Stimulated activated naive CD8-positive, alpha-beta T cell treated with anti-CD3 and anti-CD28 coated beads, Interleukin-15, amount 100 ng/mL, for 72 hours (primary cell): ENCODE measurements around the gene TNFAIP8.

Experiments used
- ATAC-seq: fragments of 150-1000 bp; cut with Tn5 transposase; 2 replicates; pipeline ENCODE4 v1.10.0; 2021; ENCODE audit warnings: mild to moderate bottlenecking, moderate library complexity
- DNase-seq, 2 donors: peaks; one replicate each; pipeline ENCODE4 v3.0.0; 2021 to 2022
- H3K27ac Mint-ChIP-seq, 2 donors: one replicate each; pipeline ENCODE4 v1.8.0; 2022; ENCODE audit warnings: mild to moderate bottlenecking in 2 of 2, mixed read lengths in 2 of 2, moderate library complexity in 2 of 2
- H3K27me3 Mint-ChIP-seq: one replicate; pipeline ENCODE4 v1.8.0; 2022; ENCODE audit warnings: mixed read lengths
- H3K4me1 Mint-ChIP-seq: one replicate; pipeline ENCODE4 v1.8.0; 2022; ENCODE audit warnings: mild to moderate bottlenecking, mixed read lengths
- H3K4me3 Mint-ChIP-seq, 2 donors: one replicate each; pipeline ENCODE4 v1.8.0; 2022; ENCODE audit warnings: mild to moderate bottlenecking in 2 of 2, mixed read lengths in 2 of 2, moderate library complexity in 1 of 2
- H3K9me3 Mint-ChIP-seq, 2 donors: one replicate each; pipeline ENCODE4 v1.8.0; 2022; ENCODE audit warnings: mixed read lengths in 2 of 2

The TNFAIP8 gene

GRCh38 chr5:119322312-119322947, 33.4 kb upstream of the TNFAIP8 start:
- Mint-ChIP-seq H3K9me3 (no peaks in the 10 kb centered on the region), H3K4me1 (peaks cover 83% of the 10 kb centered on the region), H3K4me3 (peak overlapping the region; percentile 61 to 88), H3K27ac (peak overlapping the region; percentile 57 to 99), H3K27me3 (no peaks in the 10 kb centered on the region)
- ATAC-seq (no peak), DNase-seq (no peak)

DNA sequence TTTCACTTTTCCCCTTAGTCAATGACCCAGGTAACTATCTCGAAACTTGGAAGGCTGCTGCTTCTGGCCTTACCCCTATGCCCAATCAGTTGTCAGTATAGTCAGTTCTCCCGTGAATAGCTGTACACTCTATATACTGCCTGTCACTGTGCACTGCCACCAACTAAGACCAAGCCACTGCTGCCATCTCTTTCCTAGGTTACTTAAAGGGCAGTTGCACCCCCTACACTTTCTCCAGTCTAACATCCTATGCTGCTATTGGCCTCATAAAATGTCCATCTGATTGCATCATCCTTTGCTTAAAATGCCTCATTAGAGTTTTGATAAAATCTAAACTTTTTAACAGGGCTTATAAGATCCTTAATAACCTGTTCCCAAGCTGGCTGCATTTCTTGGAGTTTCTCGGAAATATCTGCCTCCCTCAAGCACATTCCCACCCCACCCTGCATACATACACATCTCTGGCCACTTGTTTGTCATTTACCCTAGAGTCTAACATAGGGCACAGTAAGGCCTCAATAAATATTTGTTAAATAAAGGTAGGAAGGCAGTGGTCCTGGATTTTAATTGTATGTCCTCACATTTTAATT, 32.8 kb upstream of the TNFAIP8 start:
- Mint-ChIP-seq H3K9me3 (no peaks in the 10 kb centered on the region), H3K4me1 (peaks cover 84% of the 10 kb centered on the region), H3K27ac (peak overlapping the region; percentile 57 to 99), H3K4me3 (peak overlapping the region; percentile 0 to 88), H3K27me3 (no peaks in the 10 kb centered on the region)
- ATAC-seq, result peak; percentile 71
- DNase-seq, result peak in 1 of 2 donors; percentile 42

GRCh38 chr5:119323601-119324000, 32.2 kb upstream of the TNFAIP8 start:
- ATAC-seq (no peak), DNase-seq (no peak)
- peaks cover 84% of the 10 kb centered on the region for H3K4me1 Mint-ChIP-seq

DNA sequence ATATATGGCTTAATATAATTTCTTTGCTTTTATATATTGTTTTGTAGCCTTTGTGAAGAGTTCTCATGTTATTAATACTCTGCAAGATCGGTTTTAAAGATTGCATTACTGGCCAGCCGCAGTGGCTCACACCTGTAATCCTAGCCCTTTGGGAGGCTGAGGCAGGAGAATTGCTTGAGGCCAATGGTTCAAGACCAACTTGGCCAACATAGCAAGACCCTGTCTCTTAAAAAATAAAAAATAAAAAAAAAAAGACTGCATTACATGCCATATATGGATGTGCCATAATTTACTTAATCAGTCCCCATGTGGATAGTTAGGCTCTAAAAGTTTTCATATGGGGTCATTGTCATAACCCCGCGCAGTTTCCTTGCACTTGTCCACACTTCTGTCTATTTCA, 31.0 kb upstream of the TNFAIP8 start:
- ATAC-seq (no peak), DNase-seq (no peak)
- Mint-ChIP-seq H3K9me3 (no peaks in the 10 kb centered on the region), H3K27me3 (no peaks in the 10 kb centered on the region), H3K27ac (peak overlapping the region in 1 of 2 donors; percentile 79), H3K4me1 (peaks cover 83% of the 10 kb centered on the region), H3K4me3 (peak overlapping the region in 1 of 2 donors; percentile 43)

More at GRCh38 chr5:119323601-119324000, 32.2 kb upstream of the TNFAIP8 start:
- no peaks in the 10 kb centered on the region for H3K9me3 Mint-ChIP-seq
- H3K27ac Mint-ChIP-seq, result peak overlapping the region; percentile 57 to 99
- H3K27me3 Mint-ChIP-seq, result no peaks in the 10 kb centered on the region
- peak overlapping the region in 1 of 2 donors; percentile 46 for H3K4me3 Mint-ChIP-seq

DNA sequence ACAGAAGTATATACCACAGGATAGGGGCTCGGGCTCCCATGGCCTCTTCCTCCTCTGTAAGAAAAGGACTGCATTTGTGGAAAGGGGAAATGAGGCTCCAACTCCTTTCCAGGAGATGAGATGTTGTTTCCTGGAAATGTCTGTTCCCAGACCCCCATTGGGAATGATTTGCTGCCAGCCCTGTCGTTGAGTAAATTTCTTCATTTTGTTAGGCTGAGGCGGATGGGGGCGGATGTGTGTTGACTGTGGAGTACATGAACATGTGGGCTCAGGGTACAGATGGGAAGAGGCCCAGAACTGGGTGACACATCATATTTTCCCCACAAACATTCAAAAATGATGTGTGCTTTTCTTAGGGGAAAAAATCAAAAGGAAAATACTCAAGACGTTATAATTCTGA, 28.8 kb upstream of the TNFAIP8 start:
- peak overlapping the region; percentile 93 to 96 for H3K27ac Mint-ChIP-seq
- H3K27me3 Mint-ChIP-seq, result no peaks in the 10 kb centered on the region
- ATAC-seq, result peak; percentile 41
- peaks cover 83% of the 10 kb centered on the region for H3K4me1 Mint-ChIP-seq
- H3K4me3 Mint-ChIP-seq, result peak overlapping the region; percentile 65 to 72
- no peaks in the 10 kb centered on the region for H3K9me3 Mint-ChIP-seq
- no peak for DNase-seq

DNA sequence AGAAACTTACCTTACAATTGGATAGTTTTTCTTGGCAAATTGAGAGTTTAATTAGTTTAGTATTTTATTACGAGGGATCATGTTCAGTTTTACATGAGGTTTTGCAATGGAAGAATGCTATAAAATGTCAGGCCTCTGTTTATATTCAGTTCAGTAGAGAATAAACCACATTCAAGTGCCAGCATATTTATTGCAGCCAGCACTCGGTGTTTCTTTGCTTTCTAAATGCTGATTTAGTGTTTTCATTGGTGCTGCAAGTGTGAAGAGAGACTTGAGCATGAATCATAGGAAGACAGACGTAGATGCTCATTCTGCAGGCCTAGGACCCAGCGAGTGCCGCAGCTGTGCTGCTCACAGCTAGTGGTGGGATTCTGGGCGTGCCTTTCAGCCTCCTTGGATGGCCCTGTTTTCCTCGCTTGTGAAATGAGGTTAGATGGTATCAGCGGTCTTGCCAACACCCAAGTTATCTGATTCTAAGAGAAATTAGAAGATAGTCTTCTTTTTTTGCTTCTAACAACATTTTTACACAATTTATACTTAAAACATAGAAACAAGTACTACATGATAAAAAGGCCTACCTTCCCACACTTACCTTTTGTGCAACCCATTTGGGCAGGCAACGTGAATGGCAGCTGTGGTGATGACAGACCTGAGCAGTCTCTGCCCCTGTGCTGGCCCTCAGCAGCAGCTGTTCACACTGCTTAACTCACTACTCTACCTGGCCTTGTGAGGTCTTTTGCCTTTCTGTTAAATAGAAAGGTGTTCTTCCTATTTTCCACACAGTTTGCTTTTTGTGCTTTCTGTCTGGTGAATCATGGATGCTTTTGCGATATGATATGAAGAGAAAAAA, 26.8 kb upstream of the TNFAIP8 start:
- peak; percentile 80 for ATAC-seq
- no peaks in the 10 kb centered on the region for H3K27me3 Mint-ChIP-seq

DNA sequence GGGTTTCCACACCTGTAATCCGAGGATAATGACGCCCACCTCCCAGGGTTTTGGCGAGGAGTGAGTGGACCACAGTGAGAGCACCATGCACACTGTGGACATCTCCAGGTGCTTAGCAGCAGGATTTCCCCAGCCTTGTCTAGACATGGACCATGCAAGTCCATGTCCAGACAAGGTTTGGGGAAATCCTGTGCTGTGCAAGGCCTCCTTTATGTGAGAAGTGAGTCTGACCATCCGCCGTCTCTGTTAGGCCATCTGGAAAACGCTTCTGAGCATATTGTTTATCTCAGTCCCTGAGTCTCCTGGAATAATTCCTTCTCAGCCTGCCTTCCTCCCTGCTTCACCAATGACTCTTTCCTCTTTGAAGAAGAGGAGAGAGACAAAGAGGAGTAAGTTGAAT, 26.2 kb upstream of the TNFAIP8 start:
- no peaks in the 10 kb centered on the region for H3K9me3 Mint-ChIP-seq
- ATAC-seq, result no peak
- H3K4me1 Mint-ChIP-seq, result peaks cover 77% of the 10 kb centered on the region
- H3K27ac Mint-ChIP-seq, result peak overlapping the region; percentile 95 to 96
- H3K27me3 Mint-ChIP-seq, result no peaks in the 10 kb centered on the region
- DNase-seq, result no peak
- peak overlapping the region; percentile 75 to 80 for H3K4me3 Mint-ChIP-seq

More for the DNA sequence above, 26.8 kb upstream of the TNFAIP8 start:
- Mint-ChIP-seq H3K27ac (peak overlapping the region; percentile 68 to 90), H3K4me1 (peaks cover 74% of the 10 kb centered on the region), H3K4me3 (peak overlapping the region; percentile 75 to 78), H3K9me3 (no peaks in the 10 kb centered on the region)
- DNase-seq, result peak; percentile 58 to 68

DNA sequence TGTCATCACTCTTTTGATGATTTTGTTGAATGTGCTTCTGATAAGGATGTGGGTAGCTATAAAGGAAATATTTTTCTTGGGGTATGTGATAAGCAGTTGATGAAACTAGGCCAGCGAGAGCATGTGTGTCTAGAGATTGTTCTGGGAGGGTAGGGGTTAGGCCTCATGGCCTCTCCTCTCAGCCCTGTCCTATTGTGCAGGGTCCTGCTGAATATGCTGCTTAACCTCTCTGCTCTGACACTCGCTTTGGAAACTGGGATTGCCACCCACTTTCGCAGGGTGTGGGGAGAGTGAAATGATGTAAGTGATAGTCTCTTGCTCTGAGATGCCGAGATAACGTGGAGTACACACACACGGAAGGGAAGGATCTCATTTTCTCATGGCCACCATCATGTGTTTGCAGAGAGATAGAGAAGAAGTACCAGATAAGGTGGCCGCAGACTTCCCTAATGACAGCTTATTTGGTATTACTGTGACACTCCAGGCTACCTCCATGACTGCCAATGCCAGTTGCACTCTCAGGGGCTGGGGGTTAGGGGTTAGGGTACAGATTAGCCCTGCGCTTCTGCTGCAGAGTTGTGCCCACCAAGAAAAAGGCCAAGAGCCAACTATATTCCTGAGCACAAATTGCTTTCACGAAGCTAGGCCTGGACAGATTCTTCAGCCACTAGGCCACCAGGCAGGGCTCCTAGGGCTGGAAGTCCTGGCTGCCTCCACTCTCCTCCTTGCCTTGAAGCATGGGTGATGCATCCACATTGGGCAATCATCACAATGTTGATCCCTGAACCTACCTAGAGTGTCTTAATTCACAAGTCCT, 25.2 kb upstream of the TNFAIP8 start:
- peaks cover 84% of the 10 kb centered on the region for H3K4me1 Mint-ChIP-seq
- H3K4me3 Mint-ChIP-seq, result peak overlapping the region; percentile 75 to 80
- ATAC-seq (peak; percentile 66), DNase-seq (peak in 1 of 2 donors; percentile 65)
- H3K27ac Mint-ChIP-seq, result peak overlapping the region; percentile 95 to 96
- H3K27me3 Mint-ChIP-seq, result no peaks in the 10 kb centered on the region
- no peaks in the 10 kb centered on the region for H3K9me3 Mint-ChIP-seq

DNA sequence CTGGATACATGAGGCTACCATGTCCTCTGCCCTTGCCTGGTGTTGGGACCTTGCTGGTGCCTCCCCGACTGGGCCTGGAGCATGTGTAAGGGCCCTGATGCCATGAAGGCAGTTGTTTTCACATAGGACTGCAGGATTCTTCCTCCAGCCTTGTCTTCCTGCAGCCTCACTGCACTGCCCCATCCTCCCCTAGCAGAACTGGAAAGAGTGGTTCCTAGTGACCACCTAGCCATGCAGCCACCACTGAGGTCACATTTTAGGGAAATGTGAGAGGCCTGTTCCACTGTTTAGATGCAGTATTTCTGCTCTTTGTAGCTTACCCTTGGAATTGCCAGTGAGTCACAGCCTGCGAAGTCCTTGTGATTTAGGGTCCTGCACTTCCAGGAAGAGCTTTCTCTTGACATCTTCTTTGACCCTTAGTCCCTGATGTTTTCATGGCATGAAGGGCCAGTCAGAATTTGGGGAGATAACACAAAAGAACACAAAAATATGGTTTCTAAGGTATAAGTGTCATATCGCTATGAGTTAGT, 24.2 kb upstream of the TNFAIP8 start:
- H3K27ac Mint-ChIP-seq, result peak overlapping the region; percentile 12 to 57
- H3K4me3 Mint-ChIP-seq, result peak overlapping the region; percentile 64 to 80
- no peak for ATAC-seq
- DNase-seq, result no peak
- no peaks in the 10 kb centered on the region for H3K9me3 Mint-ChIP-seq
- peaks cover 83% of the 10 kb centered on the region for H3K4me1 Mint-ChIP-seq
- no peaks in the 10 kb centered on the region for H3K27me3 Mint-ChIP-seq

- ATAC-seq (no peak), DNase-seq (no peak)
- Mint-ChIP-seq H3K4me1 (peaks cover 83% of the 10 kb centered on the region), H3K27ac (peak overlapping the region; percentile 10 to 97), H3K4me3 (peak overlapping the region; percentile 68 to 82), H3K27me3 (no peaks in the 10 kb centered on the region), H3K9me3 (no peaks in the 10 kb centered on the region)
Observed at GRCh38 chr5:119332208-119332607, 23.6 kb upstream of the TNFAIP8 start.

DNA sequence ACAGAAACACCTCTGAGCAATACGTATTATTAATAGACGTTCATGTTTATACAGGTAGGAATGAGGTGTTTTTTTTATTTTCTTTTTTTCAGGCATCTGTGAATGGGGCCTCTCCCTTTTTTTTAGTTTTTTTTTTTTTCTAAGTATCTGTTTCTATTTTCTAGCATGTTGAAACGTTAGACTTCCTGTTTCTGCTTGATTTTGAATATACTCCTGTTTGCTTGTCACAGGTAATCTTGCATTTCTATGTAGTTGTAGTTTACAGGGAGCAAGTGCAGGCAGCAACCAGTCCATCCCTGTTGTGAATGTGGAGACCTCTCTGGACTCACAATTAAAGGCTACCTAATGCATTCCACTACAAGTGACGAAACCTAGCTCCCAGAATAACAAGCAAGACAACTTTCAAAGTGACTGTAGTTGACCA, 22.8 kb upstream of the TNFAIP8 start:
- Mint-ChIP-seq H3K4me1 (peaks cover 83% of the 10 kb centered on the region), H3K27me3 (no peaks in the 10 kb centered on the region), H3K27ac (peak overlapping the region; percentile 93 to 97), H3K9me3 (no peaks in the 10 kb centered on the region), H3K4me3 (peak overlapping the region; percentile 68 to 82)
- ATAC-seq (no peak), DNase-seq (no peak)

- peak overlapping the region; percentile 68 to 82 for H3K4me3 Mint-ChIP-seq
- DNase-seq, result no peak
- peak; percentile 58 for ATAC-seq
- no peaks in the 10 kb centered on the region for H3K27me3 Mint-ChIP-seq
- peak overlapping the region; percentile 93 to 97 for H3K27ac Mint-ChIP-seq
- H3K9me3 Mint-ChIP-seq, result no peaks in the 10 kb centered on the region
- H3K4me1 Mint-ChIP-seq, result peaks cover 83% of the 10 kb centered on the region
Observed at GRCh38 chr5:119333421-119333851, 22.4 kb upstream of the TNFAIP8 start.

DNA sequence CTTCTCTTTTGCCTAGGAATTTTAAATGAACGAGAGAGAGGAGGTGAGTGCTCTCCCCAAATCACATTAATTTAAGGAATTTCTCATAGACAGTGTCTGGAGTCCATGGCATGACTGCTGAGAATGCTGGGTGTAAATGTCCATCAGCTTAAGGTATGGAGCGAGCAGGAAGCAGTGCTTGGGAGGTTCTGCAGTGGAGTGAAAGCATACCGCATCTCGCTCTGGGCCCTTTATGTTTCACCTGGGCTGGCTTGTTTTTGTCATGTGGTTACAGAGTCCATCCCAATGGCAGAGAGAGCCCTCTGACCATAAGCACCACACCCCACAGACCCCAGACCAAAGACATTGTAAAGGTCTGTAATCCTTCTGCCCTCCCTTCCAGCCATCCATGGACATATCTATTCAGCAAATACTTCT, 20.6 kb upstream of the TNFAIP8 start:
- DNase-seq, result no peak
- no peak for ATAC-seq
- H3K9me3 Mint-ChIP-seq, result no peaks in the 10 kb centered on the region
- peaks cover 84% of the 10 kb centered on the region for H3K4me1 Mint-ChIP-seq
- peak overlapping the region; percentile 91 to 92 for H3K27ac Mint-ChIP-seq
- H3K27me3 Mint-ChIP-seq, result no peaks in the 10 kb centered on the region
- H3K4me3 Mint-ChIP-seq, result peak overlapping the region; percentile 74 to 84

DNA sequence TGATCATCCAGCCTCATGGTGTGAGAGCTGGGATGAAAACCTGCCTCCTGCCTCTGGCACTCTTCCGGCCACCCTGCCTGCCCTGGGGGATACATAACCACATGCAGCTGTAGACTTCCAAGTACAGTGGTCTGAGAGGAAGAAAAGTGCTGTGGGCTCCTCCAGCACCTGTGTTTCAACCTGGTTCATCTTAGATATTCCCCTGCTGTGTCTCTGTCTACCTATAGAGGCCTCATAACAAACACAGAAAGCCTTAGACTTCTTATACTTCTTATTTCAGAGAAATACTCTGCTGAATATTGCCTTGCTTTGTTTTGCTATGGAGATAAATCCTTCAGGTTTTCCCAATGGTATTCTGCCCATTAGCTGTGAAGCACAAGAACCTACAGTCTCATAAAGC, 19.6 kb upstream of the TNFAIP8 start:
- H3K27me3 Mint-ChIP-seq, result no peaks in the 10 kb centered on the region
- peak overlapping the region; percentile 74 to 84 for H3K4me3 Mint-ChIP-seq
- ATAC-seq (no peak), DNase-seq (no peak)
- H3K4me1 Mint-ChIP-seq, result peaks cover 84% of the 10 kb centered on the region
- H3K9me3 Mint-ChIP-seq, result no peaks in the 10 kb centered on the region
- H3K27ac Mint-ChIP-seq, result peak overlapping the region in 1 of 2 donors; percentile 79
